ENCODE measurements around the gene DHX29.

DHX29 gene

GRCh38 chr5:55313870-55314617 lies 6.5 kb upstream of the DHX29 start:
- DNase-seq: no peak
- ATAC-seq: no peak

DNA sequence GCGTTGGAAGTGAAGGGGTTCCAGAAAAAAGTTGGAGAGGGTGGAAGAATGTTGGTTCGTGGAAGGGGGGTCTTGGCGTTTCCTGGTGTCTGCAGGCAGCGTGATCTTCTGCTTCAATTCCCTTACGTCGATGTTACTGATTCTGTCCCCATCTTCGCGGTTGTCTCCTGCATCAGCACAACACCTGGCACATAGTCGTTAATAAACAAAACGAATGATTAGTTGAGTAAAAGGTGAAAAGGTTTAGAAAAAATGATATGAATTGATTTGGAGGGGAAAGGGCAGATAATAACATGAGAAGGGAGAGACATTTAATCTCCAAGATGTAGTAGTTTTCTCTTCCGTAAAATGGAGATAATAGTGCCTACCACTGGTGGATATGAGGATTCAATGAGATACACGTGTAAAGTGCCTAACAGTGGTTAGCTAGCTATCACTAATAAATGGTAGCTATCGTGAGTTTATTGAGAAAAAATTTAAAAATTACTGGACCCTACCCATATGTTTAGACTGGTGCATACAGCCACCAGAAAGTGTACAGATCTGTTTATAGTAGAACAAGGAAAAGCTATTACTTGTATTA lies 851 bp upstream of the DHX29 start:
- DNase-seq (peak; percentile 16), ATAC-seq (no peak)

GRCh38 chr5:55306641-55307382 lies 682 bp downstream of the DHX29 start:
- ATAC-seq (no peak), DNase-seq (no peak)

- DNase-seq (no peak), ATAC-seq (no peak)
Observed at GRCh38 chr5:55305345-55305744, 2.1 kb downstream of the DHX29 start.

DNA sequence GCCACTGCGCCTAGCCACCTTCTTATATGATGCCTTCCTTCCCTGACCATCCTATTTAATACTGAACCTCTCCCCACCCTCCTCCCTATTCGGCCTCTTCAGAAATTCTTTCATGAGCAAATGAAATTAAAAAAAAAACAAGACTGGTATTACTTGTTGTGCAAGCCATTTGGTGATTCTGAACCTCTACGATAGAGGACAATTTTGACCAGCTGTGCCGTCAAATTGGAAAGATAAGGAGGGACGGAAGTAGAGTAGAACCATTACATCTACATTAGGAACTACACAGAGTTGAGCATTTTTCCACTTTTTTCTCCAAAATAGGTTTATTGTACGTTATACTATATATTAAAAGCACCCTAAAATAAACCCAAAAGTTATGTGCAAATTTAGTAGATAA lies 2.9 kb downstream of the DHX29 start:
- ATAC-seq: no peak

DNA sequence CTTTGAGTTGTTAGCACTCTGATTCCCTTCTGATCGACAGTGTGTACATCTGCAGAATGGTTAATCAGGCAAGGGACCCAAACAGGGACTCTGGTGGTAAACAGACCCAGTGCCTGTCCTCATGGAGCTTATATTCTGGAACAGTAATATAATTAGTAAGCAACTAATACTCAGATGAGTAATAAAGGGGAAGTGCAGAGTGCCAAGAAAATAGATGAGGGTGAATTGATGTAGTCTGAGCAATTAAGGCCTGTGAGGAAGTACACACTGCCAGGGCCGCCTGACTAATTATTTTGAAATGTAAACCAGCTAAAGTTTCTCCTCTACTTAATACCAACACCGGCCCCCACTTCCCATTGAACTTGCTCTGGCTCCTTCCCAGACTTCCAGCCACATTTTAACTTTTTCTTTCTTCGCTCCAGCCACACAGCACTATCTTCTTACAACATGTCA lies 4.2 kb downstream of the DHX29 start:
- DNase-seq (no peak), ATAC-seq (no peak)

More for the DNA sequence above, 2.9 kb downstream of the DHX29 start:
- no peak for DNase-seq

- DNase-seq (no peak), ATAC-seq (no peak)
Observed at GRCh38 chr5:55300890-55301289, 6.6 kb downstream of the DHX29 start.

DNA sequence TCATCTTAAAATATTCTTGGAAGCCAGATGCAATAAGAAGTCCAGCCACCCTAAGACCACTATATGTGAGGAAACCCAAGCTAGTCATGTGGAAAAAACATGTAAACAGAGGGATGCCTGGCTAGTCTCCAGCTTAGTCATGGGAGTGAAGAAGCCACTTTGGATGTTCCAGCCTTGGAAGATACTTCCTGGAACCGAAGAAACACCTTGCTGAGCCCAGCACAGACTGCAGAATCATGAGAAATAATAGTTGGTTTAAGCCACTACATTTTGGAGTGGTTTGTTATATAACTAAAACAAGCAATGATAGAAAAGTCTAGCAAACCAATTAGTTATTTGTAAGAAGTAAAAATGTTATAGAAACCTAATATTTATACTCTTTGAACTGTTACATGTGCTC lies 12.6 kb downstream of the DHX29 start:
- ATAC-seq (no peak), DNase-seq (no peak)

- DNase-seq (no peak), ATAC-seq (no peak)
Observed at GRCh38 chr5:55290991-55291390, 16.5 kb downstream of the DHX29 start.

DNA sequence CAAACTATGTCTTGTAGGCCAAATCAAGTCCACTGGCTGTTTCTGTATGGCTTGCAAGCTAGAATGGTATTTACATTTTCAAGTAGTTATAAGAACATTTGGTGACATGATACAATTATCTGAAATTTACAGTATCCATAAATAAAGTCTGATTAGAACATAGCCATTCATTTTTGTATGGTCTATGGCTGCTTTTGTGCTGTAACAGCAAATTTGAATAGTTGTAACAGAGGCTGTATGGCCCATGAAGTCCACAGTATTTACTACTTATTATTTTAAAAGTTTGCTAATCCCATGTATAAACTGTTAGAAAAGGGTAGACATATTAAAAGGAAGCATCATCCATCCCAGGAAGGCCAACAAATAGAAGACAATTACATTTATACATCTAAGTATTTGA lies 17.7 kb downstream of the DHX29 start:
- no peak for ATAC-seq
- no peak for DNase-seq

DNA sequence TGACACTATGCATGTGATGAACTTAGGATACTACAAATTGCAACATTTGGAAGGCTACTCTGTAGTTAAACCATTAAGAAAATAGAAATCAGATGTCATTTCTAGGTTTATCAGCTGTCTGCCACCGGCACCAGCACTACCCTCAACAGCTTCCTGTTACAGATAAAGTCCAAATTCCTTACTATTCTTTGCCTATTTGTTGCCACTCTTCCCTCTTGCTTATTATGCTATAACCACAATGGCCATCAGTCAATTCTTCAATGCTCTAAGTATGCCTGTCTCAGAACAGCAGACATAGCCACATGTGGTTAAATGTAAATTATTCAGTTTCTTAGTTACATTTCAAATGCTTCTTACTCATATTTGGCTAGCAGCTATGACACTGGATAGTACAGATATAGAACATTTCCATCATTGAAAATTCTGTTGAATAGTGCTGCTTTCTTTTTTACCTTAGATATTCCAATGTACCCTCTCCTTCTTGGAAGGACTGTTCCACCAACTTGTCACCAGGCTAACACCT lies 21.0 kb downstream of the DHX29 start:
- DNase-seq (no peak), ATAC-seq (no peak)

- no peak for ATAC-seq
- no peak for DNase-seq
Observed at GRCh38 chr5:55278778-55279177, 28.7 kb downstream of the DHX29 start.

DNA sequence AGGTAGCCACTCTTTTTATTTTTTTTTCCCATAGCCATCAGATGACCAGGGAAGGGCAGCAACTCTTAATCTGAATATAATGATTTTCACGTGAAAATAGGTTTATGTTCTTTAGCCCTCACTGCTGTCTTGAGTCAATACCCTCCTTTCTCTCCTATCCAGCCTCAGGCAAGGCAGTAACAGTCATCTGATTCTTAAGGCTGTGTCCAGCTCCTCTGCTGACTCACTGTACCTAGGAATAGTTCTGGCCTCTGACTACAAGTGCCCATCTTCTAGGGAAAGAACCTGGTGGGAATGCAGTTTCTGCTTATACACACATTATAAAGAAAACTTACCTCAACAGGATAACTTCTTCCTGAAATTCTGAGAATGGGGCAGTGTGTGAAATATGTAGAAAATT lies 30.7 kb downstream of the DHX29 start:
- ATAC-seq (no peak), DNase-seq (no peak)

DNA sequence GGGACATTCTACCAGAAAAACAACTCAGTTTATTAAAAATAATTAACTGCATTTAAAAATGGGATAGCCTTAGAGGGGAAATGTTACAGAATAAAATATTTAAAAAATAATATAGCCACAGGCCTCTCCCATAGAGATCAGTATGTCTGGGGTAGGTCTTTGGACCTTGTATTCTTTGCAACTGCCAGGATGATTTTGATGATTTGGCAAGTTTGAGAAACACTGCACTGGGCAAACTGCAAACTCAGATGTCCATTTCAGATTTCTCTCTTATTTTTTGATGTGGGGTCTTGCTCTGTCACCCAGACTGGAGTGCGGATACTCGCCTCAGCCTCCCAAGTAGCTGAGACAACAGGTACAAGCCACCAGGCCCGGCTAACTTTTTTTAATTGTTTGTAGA lies 49.2 kb downstream of the DHX29 start:
- no peak for DNase-seq

DNA sequence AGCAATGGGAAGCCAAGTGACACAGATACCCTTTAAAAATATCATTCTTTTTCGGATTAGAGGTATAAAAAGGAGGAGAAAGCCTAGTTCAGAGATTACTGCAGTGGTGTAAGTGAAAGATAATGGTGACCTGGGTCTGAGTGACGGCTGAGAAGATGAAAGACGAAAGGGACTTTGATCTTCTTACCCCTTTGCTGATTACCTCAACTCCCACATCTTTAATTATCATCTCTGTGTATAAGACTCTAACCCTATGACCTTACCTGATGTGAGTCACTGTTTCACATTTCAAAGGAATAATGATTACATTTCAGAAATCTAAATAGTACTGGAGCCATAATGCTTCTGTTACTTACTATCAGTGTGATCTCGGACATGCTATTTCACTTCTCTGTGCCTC lies 52.7 kb downstream of the DHX29 start:
- no peak for ATAC-seq
- DNase-seq: no peak

More for the DNA sequence above, 49.2 kb downstream of the DHX29 start:
- no peak for ATAC-seq

- no peak for ATAC-seq
Observed at GRCh38 chr5:55250064-55250463, 57.4 kb downstream of the DHX29 start.

GRCh38 chr5:55241746-55242145 lies 65.7 kb downstream of the DHX29 start:
- DNase-seq: no peak
- no peak for ATAC-seq

More at GRCh38 chr5:55250064-55250463, 57.4 kb downstream of the DHX29 start:
- DNase-seq: no peak

DNA sequence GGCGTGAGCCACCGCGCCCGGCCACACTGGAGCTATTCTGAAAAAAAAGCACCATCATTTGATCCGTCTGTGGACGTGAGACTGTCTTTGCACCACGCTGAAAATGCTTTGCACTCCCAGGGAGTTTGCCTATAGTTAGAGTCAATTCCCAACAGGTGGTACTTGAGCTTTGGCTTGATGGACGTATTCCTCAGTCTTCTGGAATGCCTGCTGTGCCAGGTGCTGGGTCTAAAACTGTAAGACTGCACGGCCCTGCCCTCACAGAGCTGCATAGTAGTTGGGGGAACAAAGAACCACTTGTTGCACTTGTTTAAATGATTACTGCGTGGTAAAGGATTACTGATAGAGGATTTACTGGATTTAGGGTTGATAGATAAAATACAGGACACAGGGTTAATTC lies 70.7 kb downstream of the DHX29 start:
- ATAC-seq (no peak), DNase-seq (no peak)

- peak; percentile 17 for DNase-seq
- no peak for ATAC-seq
Observed at GRCh38 chr5:55234121-55234700, 73.3 kb downstream of the DHX29 start.

- DNase-seq (peak; percentile 70), ATAC-seq (peak; percentile 91)
Observed at GRCh38 chr5:55232985-55233928, 74.2 kb downstream of the DHX29 start, which contains the start of gene CCNO. TSS of gene CCNO (minus strand) at chr5:55233608. CDS start at chr5:55233523, 85 bp downstream.

DNA sequence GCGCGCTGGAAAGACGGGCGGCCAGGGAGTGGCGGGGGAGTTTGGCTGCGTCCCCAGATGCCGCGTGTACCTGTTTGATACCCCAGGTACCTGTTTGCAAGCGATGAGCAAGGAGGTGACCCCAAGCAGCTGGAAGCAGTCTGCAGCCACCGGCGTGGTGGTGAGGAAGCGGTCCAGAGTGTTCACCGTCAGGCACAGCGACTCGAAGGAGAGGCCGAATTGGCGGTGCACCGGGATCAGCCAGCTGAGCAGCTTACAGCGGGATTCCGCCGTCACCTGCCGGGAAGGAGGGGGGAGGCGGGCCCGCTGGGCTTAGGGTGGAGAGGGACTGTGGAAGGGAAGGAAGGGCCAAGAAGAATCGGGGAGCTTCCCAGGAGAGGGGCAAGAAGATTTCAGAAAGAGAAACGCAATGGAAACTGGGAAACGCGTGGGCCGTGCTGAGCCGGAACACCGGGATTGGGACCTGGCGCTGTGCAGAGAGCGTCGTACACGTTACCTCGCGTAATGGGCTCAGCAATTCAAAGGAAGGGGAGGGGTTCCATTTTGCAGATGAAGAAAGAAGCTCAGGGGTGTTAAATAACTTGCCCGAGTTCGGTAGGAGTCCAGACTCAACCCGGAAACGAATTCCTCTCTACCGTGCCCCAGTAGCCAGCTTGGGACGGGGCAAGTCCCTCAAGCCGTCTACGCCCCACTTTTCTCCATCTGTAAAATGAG lies 75.1 kb downstream of the DHX29 start:
- no peak for ATAC-seq
- DNase-seq: peak; percentile 11

Data from stimulated activated naive CD8-positive, alpha-beta T cell treated with anti-CD3 and anti-CD28 coated beads, Interleukin-15, Interleukin-2, amounts not matched to agents 100 U/mL and 50 U/mL, for 24 hours (primary cell).